Cardiac muscle cell (in vitro differentiated cells and primary cell): ENCODE results near the gene TATDN3. TPM values are rescaled to one million over a fixed set of nuclear protein-coding genes. Genes with fewer than 3 reads are reported as not detected.
"Not testable (repeated sequence)": the region's sequence is repeated elsewhere in the genome, so short reads cannot be mapped to it uniquely, and the experiment has no call there.

ENCODE experiments used
- DNase-seq, 2 donors: peaks; one replicate each; pipeline versions ENCODE4 v3.0.0 to v3.0.0-alpha.2; 2010 to 2017; ENCODE audit warnings: low read depth in 1 of 2, low spot score in 1 of 2
- H3K27ac ChIP-seq: fragments of 200-600 bp; sonication (generic); 2 replicates; pipeline ENCODE4 v1.5.1; 2016
- H3K27me3 ChIP-seq: fragments of 200-600 bp; sonication (generic); 2 replicates; pipeline ENCODE4 v1.6.0; 2016; ENCODE audit warnings: control low read depth
- H3K36me3 ChIP-seq: fragments of 200-600 bp; sonication (generic); 2 replicates; pipeline ENCODE4 v1.5.1; 2016; ENCODE audit warnings: control low read depth
- H3K4me1 ChIP-seq: fragments of 200-600 bp; sonication (generic); 2 replicates; pipeline ENCODE4 v1.8.1; 2017; ENCODE audit warnings: low read depth, mild to moderate bottlenecking, mixed run types
- H3K4me3 ChIP-seq: fragments of 200-600 bp; sonication (generic); 2 replicates; pipeline ENCODE4 v1.5.1; 2016; ENCODE audit warnings: mild to moderate bottlenecking
- H3K9me3 ChIP-seq: fragments of 200-600 bp; sonication (generic); 2 replicates; pipeline ENCODE4 v1.5.1; 2017; ENCODE audit warnings: low read depth, mild to moderate bottlenecking, control low read depth
- polyA plus RNA-seq: library from polyadenylated mRNA; unstranded; fragments of >200 nt; fragmentation: Nextera tagmentation; extraction: Ambion mirVana; gene quantifications from 2 replicates; pipeline ENCODE4 v1.2.1, GENCODE V29; 2016
- total RNA-seq: library from RNA; depleted of rRNA; stranded (reverse); fragments of >200 nt; gene quantifications from 2 replicates; pipeline ENCODE4 v1.2.3, GENCODE V29; 2016
- TF ChIP-seq, protein P1 (sequence below): IDR thresholded peaks from 2 replicates; pipeline ENCODE4 v1.5.1; 2012; ENCODE audit warnings: low read depth, mild to moderate bottlenecking, low read length

TATDN3 gene
- total and polyA plus RNA-seq, 2 experiments from 2014 or later, result 18.5 to 26.4 TPM

DNA sequence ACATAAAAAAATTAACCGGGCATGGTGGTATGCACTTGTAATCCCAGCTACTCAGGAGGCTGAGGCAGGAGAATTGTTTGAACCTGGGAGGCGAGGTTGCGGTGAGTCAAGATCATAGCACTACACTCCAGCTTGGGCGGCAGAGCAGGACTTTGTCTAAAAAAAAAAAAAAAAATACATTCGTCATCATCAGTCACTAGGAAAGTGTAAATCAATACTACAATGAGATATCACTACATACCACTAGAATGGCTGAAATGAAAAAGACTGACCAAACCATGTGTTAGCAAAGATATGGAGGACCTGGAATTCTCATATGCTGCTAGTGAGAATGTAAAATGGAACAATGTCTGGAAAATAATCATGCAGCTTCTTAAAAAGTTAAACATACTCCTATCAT is 46.5 kb downstream of the TATDN3 start:
- H3K27me3 ChIP-seq, result no peaks in the 10 kb centered on the region
- no peak for DNase-seq
- no peaks in the 10 kb centered on the region for H3K9me3 ChIP-seq
- TF ChIP-seq, protein P1, sequence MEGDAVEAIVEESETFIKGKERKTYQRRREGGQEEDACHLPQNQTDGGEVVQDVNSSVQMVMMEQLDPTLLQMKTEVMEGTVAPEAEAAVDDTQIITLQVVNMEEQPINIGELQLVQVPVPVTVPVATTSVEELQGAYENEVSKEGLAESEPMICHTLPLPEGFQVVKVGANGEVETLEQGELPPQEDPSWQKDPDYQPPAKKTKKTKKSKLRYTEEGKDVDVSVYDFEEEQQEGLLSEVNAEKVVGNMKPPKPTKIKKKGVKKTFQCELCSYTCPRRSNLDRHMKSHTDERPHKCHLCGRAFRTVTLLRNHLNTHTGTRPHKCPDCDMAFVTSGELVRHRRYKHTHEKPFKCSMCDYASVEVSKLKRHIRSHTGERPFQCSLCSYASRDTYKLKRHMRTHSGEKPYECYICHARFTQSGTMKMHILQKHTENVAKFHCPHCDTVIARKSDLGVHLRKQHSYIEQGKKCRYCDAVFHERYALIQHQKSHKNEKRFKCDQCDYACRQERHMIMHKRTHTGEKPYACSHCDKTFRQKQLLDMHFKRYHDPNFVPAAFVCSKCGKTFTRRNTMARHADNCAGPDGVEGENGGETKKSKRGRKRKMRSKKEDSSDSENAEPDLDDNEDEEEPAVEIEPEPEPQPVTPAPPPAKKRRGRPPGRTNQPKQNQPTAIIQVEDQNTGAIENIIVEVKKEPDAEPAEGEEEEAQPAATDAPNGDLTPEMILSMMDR, result no peak
- no peaks in the 10 kb centered on the region for H3K36me3 ChIP-seq
- no peak overlapping the region for H3K4me3 ChIP-seq
- H3K4me1 ChIP-seq, result peaks cover 8% of the 10 kb centered on the region
- no peak overlapping the region for H3K27ac ChIP-seq

DNA sequence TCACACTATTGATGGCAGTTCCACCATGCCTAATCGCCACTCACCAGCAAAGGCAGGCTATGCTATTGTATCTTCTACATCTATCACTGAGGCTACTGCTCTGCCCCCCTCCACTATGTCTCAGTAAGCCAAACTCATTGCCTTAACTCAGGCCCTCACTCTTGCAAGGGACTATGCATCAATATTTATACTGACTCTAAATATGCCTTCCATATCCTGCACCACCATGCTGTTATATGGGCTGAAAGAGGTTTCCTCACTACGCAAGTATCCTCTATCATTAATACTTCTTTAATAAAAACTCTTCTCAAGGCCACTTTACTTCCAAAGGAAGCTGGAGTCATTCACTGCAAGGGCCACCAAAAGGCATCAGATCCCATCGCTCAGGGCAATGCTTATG is 52.8 kb downstream of the TATDN3 start:
- not testable (repeated sequence) for H3K36me3 ChIP-seq, H3K4me1 ChIP-seq, H3K4me3 ChIP-seq, H3K27me3 ChIP-seq, H3K27ac ChIP-seq, H3K9me3 ChIP-seq, DNase-seq

DNA sequence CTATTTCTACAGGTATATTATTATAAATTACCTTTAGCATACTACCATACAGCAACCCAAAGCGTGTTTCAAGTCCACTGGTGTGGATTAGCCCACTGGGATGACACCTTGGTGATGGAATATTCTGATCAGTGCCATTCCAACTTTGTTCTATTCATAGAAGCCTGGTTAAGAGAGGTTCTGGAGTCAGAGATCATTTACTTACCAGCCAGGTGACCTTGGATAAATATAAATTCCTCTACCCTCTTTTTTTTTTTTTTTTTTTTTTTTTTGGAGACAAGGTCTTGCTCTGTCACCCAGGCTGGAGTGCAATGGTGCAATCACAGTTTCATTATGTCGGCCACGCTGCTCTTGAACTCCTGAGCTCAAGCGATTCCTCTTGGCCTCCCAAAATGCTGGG is 55.9 kb downstream of the TATDN3 start, which contains the start of gene SPATA45:
Gene SPATA45, minus strand, starts transcription at position 101 of the 400 bp plus-strand sequence. CDS start 11,500 bp downstream, outside the sequence.
- H3K9me3 ChIP-seq, result no peaks in the 10 kb centered on the region
- TF ChIP-seq, protein P1, result no peak
- no peaks in the 10 kb centered on the region for H3K4me1 ChIP-seq
- no peaks in the 10 kb centered on the region for H3K36me3 ChIP-seq
- DNase-seq, result no peak
- no peak within 1 kb of the TSS for H3K27ac ChIP-seq
- H3K27me3 ChIP-seq, result no peaks in the 10 kb centered on the region
- H3K4me3 ChIP-seq, result no peak within 1 kb of the TSS

DNA sequence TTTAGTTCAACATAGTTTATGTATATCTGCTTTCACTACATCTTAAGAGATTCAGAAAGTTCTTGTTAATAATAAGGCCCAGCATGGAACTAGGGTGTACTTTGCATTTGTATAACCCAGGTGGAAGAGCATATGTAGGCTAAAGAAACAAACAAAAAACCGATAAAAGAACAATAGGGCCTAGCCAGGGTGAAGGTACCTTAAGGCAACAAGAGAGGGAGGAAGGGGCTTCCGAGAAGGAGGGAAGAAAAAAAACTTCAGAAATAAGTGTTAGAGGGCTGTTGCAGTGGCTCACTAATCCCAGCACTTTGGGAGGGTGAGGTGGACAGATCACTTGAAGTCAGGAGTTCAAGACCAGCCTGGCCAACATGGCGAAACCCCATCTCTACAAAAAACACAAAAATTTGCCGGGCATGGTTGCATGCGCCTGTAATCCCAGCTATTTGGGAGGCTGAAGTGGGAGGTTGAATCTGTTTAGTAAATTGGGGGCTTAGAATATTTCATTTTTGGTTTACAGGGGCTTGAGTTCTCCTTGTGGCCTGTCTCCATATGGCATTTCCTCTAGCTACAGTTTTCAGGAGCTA is 60.5 kb downstream of the TATDN3 start:
- DNase-seq, result no peak
- no peak overlapping the region for H3K27ac ChIP-seq
- peaks cover 3% of the 10 kb centered on the region for H3K4me1 ChIP-seq
- no peaks in the 10 kb centered on the region for H3K27me3 ChIP-seq
- H3K36me3 ChIP-seq, result no peaks in the 10 kb centered on the region
- H3K4me3 ChIP-seq, result no peak overlapping the region
- no peaks in the 10 kb centered on the region for H3K9me3 ChIP-seq
- TF ChIP-seq, protein P1, result no peak

DNA sequence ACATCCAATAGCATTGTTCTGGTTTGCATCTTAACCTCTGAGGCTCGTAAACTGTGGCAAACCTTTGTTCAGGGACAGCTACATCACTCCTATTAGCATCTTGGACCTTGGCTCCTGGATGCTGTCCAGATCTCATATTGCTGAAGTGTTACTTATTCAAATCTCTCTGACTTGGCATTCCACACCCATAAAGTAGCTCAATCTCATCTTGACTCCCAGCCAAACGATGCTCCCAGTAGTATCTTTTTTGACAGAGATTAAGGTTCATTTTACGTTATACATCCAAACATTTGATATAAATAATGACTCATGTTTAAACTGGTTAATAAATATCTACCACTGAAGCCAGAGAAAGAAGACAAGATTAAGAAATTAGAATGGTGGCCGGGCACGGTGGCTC is 62.0 kb downstream of the TATDN3 start:
- H3K4me1 ChIP-seq, result peaks cover 3% of the 10 kb centered on the region
- no peak for DNase-seq

DNA sequence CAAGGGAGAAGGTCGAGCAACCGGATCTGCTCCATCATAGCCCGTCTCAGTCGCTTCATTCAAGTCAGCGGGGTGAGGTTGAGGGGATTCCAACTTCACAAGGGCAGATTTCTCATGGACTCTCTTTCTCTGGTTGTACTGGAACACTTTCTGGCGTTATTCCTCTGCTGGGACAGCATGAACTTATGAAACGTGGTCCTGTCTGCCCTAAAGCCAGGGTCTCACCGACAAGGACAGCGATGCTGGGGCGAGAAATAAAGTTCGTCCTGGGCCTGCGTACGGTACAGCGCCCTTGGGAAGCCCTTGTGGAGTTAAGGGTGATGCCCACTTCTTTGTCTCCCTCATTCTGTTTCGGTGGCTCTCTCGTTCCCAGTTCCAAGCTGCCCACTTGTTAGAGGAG is 65.1 kb downstream of the TATDN3 start:
- Histone ChIP-seq H3K36me3 (no peaks in the 10 kb centered on the region), H3K9me3 (no peaks in the 10 kb centered on the region), H3K4me1 (peaks cover 18% of the 10 kb centered on the region), H3K27ac (peak overlapping the region; percentile 87), H3K4me3 (no peak overlapping the region), H3K27me3 (no peaks in the 10 kb centered on the region)
- no peak for DNase-seq
- TF ChIP-seq, protein P1, result no peak

More for the DNA sequence above, 62.0 kb downstream of the TATDN3 start:
- Histone ChIP-seq H3K4me3 (no peak overlapping the region), H3K9me3 (no peaks in the 10 kb centered on the region), H3K27ac (no peak overlapping the region), H3K27me3 (no peaks in the 10 kb centered on the region), H3K36me3 (no peaks in the 10 kb centered on the region)
- TF ChIP-seq, protein P1, result no peak
